ENCODE data around the gene EDEM3. TPM values are rescaled to one million over a fixed set of nuclear protein-coding genes. Genes with fewer than 3 reads are reported as not detected.
A peak's percentile ranks its signal among the peaks of the same experiment; 100 is the strongest.

Gene EDEM3
- total RNA-seq, 1 donor from 2014 or later = 45.5 TPM

DNA sequence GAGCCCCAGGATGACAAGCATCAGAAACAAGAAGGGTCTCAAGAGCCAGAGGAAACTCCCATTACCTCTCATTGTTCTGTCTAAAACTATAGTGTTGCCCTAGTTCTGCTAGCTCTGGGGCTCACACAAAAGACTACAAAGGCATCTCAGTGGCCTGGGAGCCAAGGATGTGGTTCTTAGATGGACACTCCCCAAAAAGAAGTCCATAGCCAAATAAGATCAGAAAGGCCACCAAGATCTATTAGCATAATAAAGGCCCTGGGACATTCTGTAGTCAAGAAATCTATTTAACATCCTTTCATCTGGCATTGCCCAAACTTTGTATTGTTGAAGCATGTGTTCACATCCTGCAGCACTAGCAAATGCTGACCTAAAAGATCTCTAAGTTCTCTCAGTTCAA lies 99.5 kb downstream of the EDEM3 start:
- Histone ChIP-seq H3K36me3 (no peaks in the 10 kb centered on the region), H3K27ac (no peak overlapping the region), H3K4me1 (no peaks in the 10 kb centered on the region), H3K9me3 (no peaks in the 10 kb centered on the region), H3K27me3 (ENCODE audit: low read depth) (no peaks in the 10 kb centered on the region), H3K4me3 (no peak overlapping the region)
- DNase-seq (no peak), ATAC-seq (no peak)
- no peak for TF ChIP-seq CTCF (IDR thresholded peaks at IDR 0.05)
- intact Hi-C loops (cut with DNase I) = no loop called here

DNA sequence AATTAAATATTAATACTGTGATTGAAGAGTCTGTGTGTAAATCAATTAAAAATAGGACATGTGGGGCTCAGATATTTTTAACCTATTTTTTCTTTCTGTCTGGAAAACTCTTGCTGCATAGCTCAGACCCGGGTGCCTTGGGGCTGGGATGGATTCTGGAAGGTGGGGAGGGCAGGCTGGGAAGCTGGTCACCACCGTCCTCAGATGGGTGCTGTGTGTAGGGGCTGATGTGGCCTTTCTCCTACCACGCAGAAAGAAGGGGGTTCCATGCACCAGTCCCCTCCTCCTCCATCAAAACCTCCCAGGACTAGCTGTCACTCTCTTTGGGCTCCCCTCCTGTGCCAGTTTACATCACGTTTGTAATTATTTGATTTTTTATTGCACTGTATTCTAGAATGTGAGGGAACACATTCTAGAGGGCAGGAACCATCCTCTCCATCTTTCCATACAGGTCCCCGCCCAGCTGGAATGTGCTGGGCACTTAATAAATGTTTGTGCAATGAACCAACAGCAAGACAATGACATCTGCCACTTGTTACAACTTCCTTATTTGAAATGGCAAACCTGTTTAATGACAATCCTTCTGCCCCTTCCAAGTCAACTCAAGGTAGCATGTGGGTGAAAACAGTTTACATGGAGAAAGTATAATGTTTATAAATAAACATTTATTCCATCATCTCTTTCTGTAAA lies 104.3 kb downstream of the EDEM3 start:
- Histone ChIP-seq H3K4me1 (no peaks in the 10 kb centered on the region), H3K27ac (no peak overlapping the region), H3K27me3 (ENCODE audit: low read depth) (no peaks in the 10 kb centered on the region), H3K4me3 (no peak overlapping the region), H3K36me3 (no peaks in the 10 kb centered on the region), H3K9me3 (no peaks in the 10 kb centered on the region)
- intact Hi-C loops (cut with DNase I) = no loop called here
- DNase-seq = no peak
- peak in 1 of 2 donors; percentile 43 for ATAC-seq
- no peak for TF ChIP-seq CTCF (IDR thresholded peaks at IDR 0.05)

DNA sequence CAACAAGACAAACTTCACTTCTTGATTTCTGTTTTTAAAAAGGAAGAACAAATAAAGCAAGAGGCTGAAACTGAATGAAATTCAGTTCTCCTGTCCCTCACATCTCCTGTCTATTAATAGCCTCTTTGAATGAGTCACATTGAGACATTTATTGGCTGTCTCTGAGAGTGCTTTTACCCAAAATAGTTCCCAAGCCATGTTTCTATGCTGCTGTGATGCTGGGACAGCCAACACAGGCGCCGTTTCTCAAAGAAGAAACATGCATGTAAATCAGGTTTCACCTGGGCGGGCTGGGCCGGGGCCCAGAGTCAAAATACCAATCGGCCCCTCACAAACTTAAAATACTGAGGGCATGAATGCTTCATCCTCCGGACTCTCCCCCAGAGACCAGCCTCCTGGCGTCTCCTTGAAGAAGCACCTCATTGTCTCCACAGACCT lies 105.2 kb downstream of the EDEM3 start:
- Histone ChIP-seq H3K4me3 (no peak overlapping the region), H3K27me3 (ENCODE audit: low read depth) (no peaks in the 10 kb centered on the region), H3K36me3 (no peaks in the 10 kb centered on the region), H3K27ac (no peak overlapping the region), H3K9me3 (no peaks in the 10 kb centered on the region), H3K4me1 (no peaks in the 10 kb centered on the region)
- intact Hi-C loops (cut with DNase I) = no loop called here
- DNase-seq (no peak), ATAC-seq (no peak)
- no peak for TF ChIP-seq CTCF (IDR thresholded peaks at IDR 0.05)

DNA sequence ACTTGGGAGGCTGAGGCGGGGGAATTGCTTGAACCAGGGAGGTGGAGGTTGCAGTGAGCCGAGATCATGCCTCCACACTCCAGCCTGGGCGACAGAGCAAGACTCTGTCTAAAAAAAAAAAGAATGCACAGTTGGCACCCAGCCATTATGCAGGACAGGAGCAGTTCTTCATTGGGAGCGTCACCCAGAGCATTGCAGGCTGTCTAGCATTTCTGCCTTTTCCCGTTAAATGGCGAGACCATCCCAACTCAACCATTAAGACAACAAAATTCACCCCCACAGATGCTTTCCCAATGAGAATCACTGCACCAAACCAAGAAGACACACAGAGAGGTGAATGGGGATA lies 105.8 kb downstream of the EDEM3 start:
- no peak overlapping the region for H3K4me3 ChIP-seq
- no peaks in the 10 kb centered on the region for H3K4me1 ChIP-seq
- no peaks in the 10 kb centered on the region for H3K9me3 ChIP-seq
- ATAC-seq (no peak), DNase-seq (no peak)
- no peak for TF ChIP-seq CTCF (IDR thresholded peaks at IDR 0.05)
- no peaks in the 10 kb centered on the region for H3K36me3 ChIP-seq
- H3K27ac ChIP-seq = peak overlapping the region; percentile 6
- no peaks in the 10 kb centered on the region for H3K27me3 ChIP-seq (ENCODE audit: low read depth)
- intact Hi-C loops (cut with DNase I) = no loop called here

DNA sequence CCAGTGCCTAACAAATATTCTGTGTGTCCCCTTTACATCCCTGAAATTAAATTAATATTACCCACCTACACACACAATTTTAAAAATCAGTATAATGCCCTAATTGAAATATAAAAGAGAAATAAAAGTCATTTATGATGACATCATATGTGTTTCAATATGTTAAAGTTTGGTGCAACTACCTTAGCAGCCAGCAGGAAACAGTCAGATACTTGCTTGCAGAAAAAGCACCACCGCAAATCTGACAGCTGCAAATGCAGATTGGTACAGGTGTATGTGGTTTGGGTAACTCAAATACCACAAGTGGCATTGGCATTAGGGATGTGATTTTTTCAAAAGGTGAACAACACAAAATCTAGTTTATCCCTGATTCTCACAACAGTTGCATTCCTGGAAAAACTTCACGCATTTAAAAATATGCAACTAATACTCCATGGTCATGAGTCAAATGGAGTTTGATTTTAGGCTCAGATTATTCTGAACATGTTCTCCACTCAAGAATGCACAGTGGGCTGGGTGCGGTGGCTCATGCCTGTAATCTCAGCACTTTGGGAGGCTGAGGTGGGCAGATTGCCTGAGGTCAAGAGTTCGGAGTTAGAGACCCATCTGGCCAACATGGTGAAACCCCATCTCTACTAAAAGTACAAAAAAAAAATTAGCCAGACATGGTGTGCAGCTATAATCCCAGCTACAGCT lies 106.3 kb downstream of the EDEM3 start:
- Histone ChIP-seq H3K27ac (no peak overlapping the region), H3K27me3 (ENCODE audit: low read depth) (no peaks in the 10 kb centered on the region), H3K4me1 (no peaks in the 10 kb centered on the region), H3K4me3 (no peak overlapping the region), H3K9me3 (no peaks in the 10 kb centered on the region), H3K36me3 (no peaks in the 10 kb centered on the region)
- intact Hi-C loops (cut with DNase I) = no loop called here
- ATAC-seq (no peak), DNase-seq (no peak)
- no peak for TF ChIP-seq CTCF (IDR thresholded peaks at IDR 0.05)

All from lower lobe of right lung (tissue), 2 donors.